IMR-90 (cell line): Measurements from ENCODE around the gene ABHD2.

ENCODE experiments used
- BHLHE40 ChIP-seq: fragments of 150-350 bp; IDR thresholded peaks from 2 replicates; pipeline ENCODE4 v1.6.1; 2016; ENCODE audit warnings: mild to moderate bottlenecking, low read depth, low read length
- CHD1 ChIP-seq: IDR thresholded peaks from 2 replicates; pipeline ENCODE4 v1.6.1; 2012; ENCODE audit warnings: low read depth, low read length, improper control_type of control experiment
- CTCF ChIP-seq: conservative IDR thresholded peaks from 2 replicates; pipeline ENCODE4 v1.5.1; 2012; ENCODE audit warnings: mild to moderate bottlenecking, low read depth, low read length, improper control_type of control experiment
- ELK1 ChIP-seq: fragments of 150-350 bp; IDR thresholded peaks from 2 replicates; pipeline ENCODE4 v1.6.1; 2016; ENCODE audit warnings: low read depth, mild to moderate bottlenecking, low read length, moderate library complexity, borderline replicate concordance
- FOS ChIP-seq: fragments of 150-350 bp; IDR thresholded peaks from 2 replicates; pipeline ENCODE4 v1.6.1; 2016; ENCODE audit warnings: low read depth, low read length
- MAFK ChIP-seq: IDR thresholded peaks from 2 replicates; pipeline ENCODE4 v1.6.1; 2012; ENCODE audit warnings: low read depth, low read length, improper control_type of control experiment
- MAZ ChIP-seq: IDR thresholded peaks from 2 replicates; pipeline ENCODE4 v1.6.1; 2012; ENCODE audit warnings: low read depth, mild to moderate bottlenecking, low read length, improper control_type of control experiment, moderate library complexity, borderline replicate concordance
- MXI1 ChIP-seq: IDR thresholded peaks from 2 replicates; pipeline ENCODE4 v1.6.1; 2012; ENCODE audit warnings: low read depth, mild to moderate bottlenecking, low read length, moderate library complexity, borderline replicate concordance
- NFE2L2 ChIP-seq: fragments of 150-350 bp; IDR thresholded peaks from 2 replicates; pipeline ENCODE4 v1.6.1; 2016; ENCODE audit warnings: low read depth, mild to moderate bottlenecking, low read length
- POLR2A ChIP-seq: IDR thresholded peaks from 2 replicates; pipeline ENCODE4 v1.6.1; 2012; ENCODE audit warnings: mild to moderate bottlenecking, low read depth, low read length
- RAD21 ChIP-seq: IDR thresholded peaks from 2 replicates; pipeline ENCODE4 v1.6.1; 2012; ENCODE audit warnings: low read length, improper control_type of control experiment
- RCOR1 ChIP-seq: IDR thresholded peaks from 2 replicates; pipeline ENCODE4 v1.6.1; 2012; ENCODE audit warnings: mild to moderate bottlenecking, low read length, improper control_type of control experiment; ENCODE audit not compliant: insufficient replicate concordance
- RFX5 ChIP-seq: IDR thresholded peaks from 2 replicates; pipeline ENCODE4 v1.8.0; 2012; ENCODE audit warnings: low read depth, mild to moderate bottlenecking, low read length, moderate library complexity
- SMC3 ChIP-seq: fragments of 150-350 bp; IDR thresholded peaks from 2 replicates; pipeline ENCODE4 v1.6.1; 2016; ENCODE audit warnings: low read depth, mild to moderate bottlenecking, antibody characterized with exemption, low read length, moderate library complexity

- TF ChIP-seq CHD1, result no peak
- no peak for TF ChIP-seq CTCF
- no peak for TF ChIP-seq POLR2A
- TF ChIP-seq ELK1, result no peak
- no peak for TF ChIP-seq NFE2L2
- TF ChIP-seq FOS, result no peak
- no peak for TF ChIP-seq RAD21
- no peak for TF ChIP-seq MXI1
- TF ChIP-seq SMC3, result no peak
- TF ChIP-seq MAZ, result no peak
- no peak for TF ChIP-seq RFX5
- no peak for TF ChIP-seq MAFK
- no peak for TF ChIP-seq RCOR1
- TF ChIP-seq BHLHE40, result no peak
Measured at GRCh38 chr15:89248584-89248983, 160.3 kb downstream of the ABHD2 start.
